Measurements from ENCODE around the gene OXNAD1.
A peak's percentile ranks its signal among the peaks of the same experiment; 100 is the strongest.

OXNAD1 gene

GRCh38 chr3:16318176-16318575 lies 53.2 kb downstream of the OXNAD1 start:
- Histone ChIP-seq H3K4me3 (ENCODE audit: low read depth in 1 of 2, low read length in 2 of 2) (no peak overlapping the region), H3K9me3 (ENCODE audit: control insufficient read depth in 1 of 2, low read length in 2 of 2) (no peaks in the 10 kb centered on the region), H3K27me3 (ENCODE audit: low read depth, low read length) (no peaks in the 10 kb centered on the region), H3K27ac (ENCODE audit: low read length) (no peak overlapping the region), H3K36me3 (ENCODE audit: control insufficient read depth in 1 of 2, insufficient read depth in 2 of 2, low read length in 2 of 2) (peaks cover 34 to 58% of the 10 kb centered on the region in 2 donors), H3K4me1 (ENCODE audit: control insufficient read depth in 1 of 2, insufficient read depth in 2 of 2, low read length in 2 of 2) (peaks cover 0 to 4% of the 10 kb centered on the region in 2 donors)

GRCh38 chr3:16319307-16319706 lies 54.3 kb downstream of the OXNAD1 start:
- no peak overlapping the region for H3K4me3 ChIP-seq (ENCODE audit: low read depth in 1 of 2, low read length in 2 of 2)
- H3K27ac ChIP-seq (ENCODE audit: low read length) = peak overlapping the region; percentile 7
- H3K4me1 ChIP-seq (ENCODE audit: control insufficient read depth in 1 of 2, insufficient read depth in 2 of 2, low read length in 2 of 2) = peaks cover 0 to 4% of the 10 kb centered on the region in 2 donors
- peaks cover 23 to 54% of the 10 kb centered on the region in 2 donors for H3K36me3 ChIP-seq (ENCODE audit: control insufficient read depth in 1 of 2, insufficient read depth in 2 of 2, low read length in 2 of 2)
- H3K9me3 ChIP-seq (ENCODE audit: control insufficient read depth in 1 of 2, low read length in 2 of 2) = no peaks in the 10 kb centered on the region
- no peaks in the 10 kb centered on the region for H3K27me3 ChIP-seq (ENCODE audit: low read depth, low read length)

GRCh38 chr3:16319723-16320122 lies 54.7 kb downstream of the OXNAD1 start:
- no peak overlapping the region for H3K4me3 ChIP-seq (ENCODE audit: low read depth in 1 of 2, low read length in 2 of 2)
- H3K4me1 ChIP-seq (ENCODE audit: control insufficient read depth in 1 of 2, insufficient read depth in 2 of 2, low read length in 2 of 2) = peaks cover 0 to 4% of the 10 kb centered on the region in 2 donors
- H3K9me3 ChIP-seq (ENCODE audit: control insufficient read depth in 1 of 2, low read length in 2 of 2) = no peaks in the 10 kb centered on the region
- no peak overlapping the region for H3K27ac ChIP-seq (ENCODE audit: low read length)
- peaks cover 21 to 54% of the 10 kb centered on the region in 2 donors for H3K36me3 ChIP-seq (ENCODE audit: control insufficient read depth in 1 of 2, insufficient read depth in 2 of 2, low read length in 2 of 2)
- no peaks in the 10 kb centered on the region for H3K27me3 ChIP-seq (ENCODE audit: low read depth, low read length)

GRCh38 chr3:16320711-16321110 lies 55.7 kb downstream of the OXNAD1 start:
- peaks cover 0 to 4% of the 10 kb centered on the region in 2 donors for H3K4me1 ChIP-seq (ENCODE audit: control insufficient read depth in 1 of 2, insufficient read depth in 2 of 2, low read length in 2 of 2)
- no peaks in the 10 kb centered on the region for H3K27me3 ChIP-seq (ENCODE audit: low read depth, low read length)
- H3K4me3 ChIP-seq (ENCODE audit: low read depth in 1 of 2, low read length in 2 of 2) = no peak overlapping the region
- no peak overlapping the region for H3K27ac ChIP-seq (ENCODE audit: low read length)
- H3K9me3 ChIP-seq (ENCODE audit: control insufficient read depth in 1 of 2, low read length in 2 of 2) = no peaks in the 10 kb centered on the region
- peaks cover 26 to 50% of the 10 kb centered on the region in 2 donors for H3K36me3 ChIP-seq (ENCODE audit: control insufficient read depth in 1 of 2, insufficient read depth in 2 of 2, low read length in 2 of 2)

- Histone ChIP-seq H3K27me3 (ENCODE audit: low read depth, low read length) (no peaks in the 10 kb centered on the region), H3K4me3 (ENCODE audit: low read depth in 1 of 2, low read length in 2 of 2) (no peak overlapping the region), H3K27ac (ENCODE audit: low read length) (no peak overlapping the region), H3K9me3 (ENCODE audit: control insufficient read depth in 1 of 2, low read length in 2 of 2) (no peaks in the 10 kb centered on the region), H3K36me3 (ENCODE audit: control insufficient read depth in 1 of 2, insufficient read depth in 2 of 2, low read length in 2 of 2) (peaks cover 21 to 44% of the 10 kb centered on the region in 2 donors), H3K4me1 (ENCODE audit: control insufficient read depth in 1 of 2, insufficient read depth in 2 of 2, low read length in 2 of 2) (peaks cover 0 to 4% of the 10 kb centered on the region in 2 donors)
Observed at GRCh38 chr3:16322189-16322588, 57.2 kb downstream of the OXNAD1 start.

- Histone ChIP-seq H3K36me3 (ENCODE audit: control insufficient read depth in 1 of 2, insufficient read depth in 2 of 2, low read length in 2 of 2) (peaks cover 21 to 40% of the 10 kb centered on the region in 2 donors), H3K9me3 (ENCODE audit: control insufficient read depth in 1 of 2, low read length in 2 of 2) (no peaks in the 10 kb centered on the region), H3K27ac (ENCODE audit: low read length) (no peak overlapping the region), H3K4me3 (ENCODE audit: low read depth in 1 of 2, low read length in 2 of 2) (no peak overlapping the region), H3K4me1 (ENCODE audit: control insufficient read depth in 1 of 2, insufficient read depth in 2 of 2, low read length in 2 of 2) (no peaks in the 10 kb centered on the region), H3K27me3 (ENCODE audit: low read depth, low read length) (no peaks in the 10 kb centered on the region)
Observed at GRCh38 chr3:16323737-16324136, 58.7 kb downstream of the OXNAD1 start.

- Histone ChIP-seq H3K9me3 (ENCODE audit: control insufficient read depth in 1 of 2, low read length in 2 of 2) (no peaks in the 10 kb centered on the region), H3K36me3 (ENCODE audit: control insufficient read depth in 1 of 2, insufficient read depth in 2 of 2, low read length in 2 of 2) (peaks cover 25% of the 10 kb centered on the region in 2 donors), H3K27ac (ENCODE audit: low read length) (no peak overlapping the region), H3K27me3 (ENCODE audit: low read depth, low read length) (no peaks in the 10 kb centered on the region), H3K4me3 (ENCODE audit: low read depth in 1 of 2, low read length in 2 of 2) (no peak overlapping the region), H3K4me1 (ENCODE audit: control insufficient read depth in 1 of 2, insufficient read depth in 2 of 2, low read length in 2 of 2) (no peaks in the 10 kb centered on the region)
Observed at GRCh38 chr3:16325850-16326249, 60.8 kb downstream of the OXNAD1 start.

GRCh38 chr3:16326724-16327349 lies 61.8 kb downstream of the OXNAD1 start:
- no peaks in the 10 kb centered on the region for H3K4me1 ChIP-seq (ENCODE audit: control insufficient read depth in 1 of 2, insufficient read depth in 2 of 2, low read length in 2 of 2)
- H3K4me3 ChIP-seq (ENCODE audit: low read depth in 1 of 2, low read length in 2 of 2) = no peak overlapping the region
- H3K9me3 ChIP-seq (ENCODE audit: control insufficient read depth in 1 of 2, low read length in 2 of 2) = peaks cover 0 to 7% of the 10 kb centered on the region in 2 donors
- no peak overlapping the region for H3K27ac ChIP-seq (ENCODE audit: low read length)
- peaks cover 18 to 24% of the 10 kb centered on the region in 2 donors for H3K36me3 ChIP-seq (ENCODE audit: control insufficient read depth in 1 of 2, insufficient read depth in 2 of 2, low read length in 2 of 2)
- no peaks in the 10 kb centered on the region for H3K27me3 ChIP-seq (ENCODE audit: low read depth, low read length)

- Histone ChIP-seq H3K4me3 (ENCODE audit: low read depth in 1 of 2, low read length in 2 of 2) (no peak overlapping the region), H3K27me3 (ENCODE audit: low read depth, low read length) (no peaks in the 10 kb centered on the region), H3K27ac (ENCODE audit: low read length) (no peak overlapping the region), H3K4me1 (ENCODE audit: control insufficient read depth in 1 of 2, insufficient read depth in 2 of 2, low read length in 2 of 2) (no peaks in the 10 kb centered on the region), H3K9me3 (ENCODE audit: control insufficient read depth in 1 of 2, low read length in 2 of 2) (peaks cover 0 to 9% of the 10 kb centered on the region in 2 donors), H3K36me3 (ENCODE audit: control insufficient read depth in 1 of 2, insufficient read depth in 2 of 2, low read length in 2 of 2) (peaks cover 7 to 16% of the 10 kb centered on the region in 2 donors)
Observed at GRCh38 chr3:16328124-16328523, 63.1 kb downstream of the OXNAD1 start.

GRCh38 chr3:16329036-16329825 lies 64.2 kb downstream of the OXNAD1 start:
- Histone ChIP-seq H3K9me3 (ENCODE audit: control insufficient read depth in 1 of 2, low read length in 2 of 2) (peaks cover 0 to 9% of the 10 kb centered on the region in 2 donors), H3K4me3 (ENCODE audit: low read depth in 1 of 2, low read length in 2 of 2) (no peak overlapping the region), H3K27ac (ENCODE audit: low read length) (no peak overlapping the region), H3K27me3 (ENCODE audit: low read depth, low read length) (no peaks in the 10 kb centered on the region), H3K4me1 (ENCODE audit: control insufficient read depth in 1 of 2, insufficient read depth in 2 of 2, low read length in 2 of 2) (no peaks in the 10 kb centered on the region), H3K36me3 (ENCODE audit: control insufficient read depth in 1 of 2, insufficient read depth in 2 of 2, low read length in 2 of 2) (peaks cover 0 to 16% of the 10 kb centered on the region in 2 donors)

GRCh38 chr3:16329826-16330129 lies 64.8 kb downstream of the OXNAD1 start:
- H3K27me3 ChIP-seq (ENCODE audit: low read depth, low read length) = no peaks in the 10 kb centered on the region
- peaks cover 0 to 16% of the 10 kb centered on the region in 2 donors for H3K36me3 ChIP-seq (ENCODE audit: control insufficient read depth in 1 of 2, insufficient read depth in 2 of 2, low read length in 2 of 2)
- peaks cover 0 to 9% of the 10 kb centered on the region in 2 donors for H3K9me3 ChIP-seq (ENCODE audit: control insufficient read depth in 1 of 2, low read length in 2 of 2)
- H3K27ac ChIP-seq (ENCODE audit: low read length) = no peak overlapping the region
- H3K4me1 ChIP-seq (ENCODE audit: control insufficient read depth in 1 of 2, insufficient read depth in 2 of 2, low read length in 2 of 2) = no peaks in the 10 kb centered on the region
- H3K4me3 ChIP-seq (ENCODE audit: low read depth in 1 of 2, low read length in 2 of 2) = no peak overlapping the region
